GM19023 (cell line): ENCODE measurements around the gene LRRFIP1.
"Not testable (repeated sequence)": the region's sequence is repeated elsewhere in the genome, so short reads cannot be mapped to it uniquely, and the experiment has no call there.

ENCODE experiments used
- ATAC-seq: cut with Tn5 transposase; IDR thresholded peaks from one replicate; pipeline ENCODE4 v1.9.1; 2021; ENCODE audit warnings: mild to moderate bottlenecking, moderate library complexity; ENCODE audit not compliant: unreplicated experiment

LRRFIP1 gene

GRCh38 chr2:237765122-237765521 is 137.7 kb downstream of the LRRFIP1 start:
- not testable (repeated sequence) for ATAC-seq

DNA sequence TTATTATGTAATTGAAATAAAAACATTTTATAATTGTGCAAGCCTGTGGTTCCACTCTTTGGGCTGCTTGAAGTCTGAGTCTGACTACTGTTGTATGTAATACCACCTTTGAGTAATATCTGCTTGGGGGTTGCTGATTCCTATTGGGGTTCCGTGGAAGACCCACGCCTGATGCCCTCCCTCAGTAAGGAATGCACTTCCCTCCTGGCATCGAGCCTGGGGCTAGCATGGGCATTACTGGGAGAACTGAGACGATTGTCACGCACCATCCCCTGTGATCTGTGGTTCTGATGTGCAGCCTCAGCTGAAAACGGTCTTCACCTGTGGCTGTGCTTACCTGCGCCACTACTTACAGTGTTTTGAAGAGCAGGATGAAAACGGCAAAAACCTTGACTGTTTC is 138.5 kb downstream of the LRRFIP1 start:
- ATAC-seq, result no peak

GRCh38 chr2:237766340-237766739 is 139.0 kb downstream of the LRRFIP1 start:
- no peak for ATAC-seq

- no peak for ATAC-seq
These were observed 145.1 kb downstream of the LRRFIP1 start for GRCh38 chr2:237772513-237772912.

DNA sequence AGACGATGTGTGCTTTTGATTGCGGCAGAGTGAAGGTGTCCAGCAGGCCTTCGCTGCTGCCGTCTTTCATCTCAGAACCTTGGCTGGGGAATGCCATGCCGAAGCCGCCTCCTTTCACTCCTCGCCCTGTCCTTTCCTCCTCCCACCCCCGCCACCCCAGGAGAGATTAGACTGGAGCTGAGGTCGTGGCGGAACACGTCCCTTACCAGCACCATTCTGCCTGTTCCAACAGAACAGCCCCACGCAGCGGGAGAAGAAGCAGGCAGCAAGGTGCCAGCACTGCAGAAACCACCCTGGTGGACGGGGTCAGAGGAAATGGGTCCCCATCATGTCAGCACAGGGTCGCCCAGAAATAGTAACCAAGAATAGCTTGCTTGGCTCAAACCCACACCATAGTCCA is 146.4 kb downstream of the LRRFIP1 start:
- ATAC-seq, result no peak

- ATAC-seq, result no peak
These were observed 147.6 kb downstream of the LRRFIP1 start for GRCh38 chr2:237774811-237775553.

DNA sequence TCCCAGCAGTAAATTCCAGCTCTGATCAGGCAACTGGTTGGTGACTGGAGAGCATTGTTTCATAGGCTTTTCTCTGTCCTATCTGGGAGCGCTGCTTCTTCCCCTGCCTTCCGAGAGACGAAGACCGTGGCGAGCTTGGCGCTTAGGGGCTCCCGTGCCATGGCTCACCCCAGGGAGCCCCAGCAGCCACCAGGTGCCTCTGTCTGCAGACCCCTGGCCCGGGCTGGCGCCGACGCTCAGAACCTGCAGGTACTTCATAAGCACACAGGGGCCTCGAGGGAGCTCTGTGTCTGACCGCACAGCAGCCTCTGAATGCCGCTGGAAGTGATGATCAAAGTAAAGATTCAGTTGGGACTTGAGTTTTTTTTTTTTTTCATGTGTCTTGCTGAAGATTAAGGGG is 152.1 kb downstream of the LRRFIP1 start:
- no peak for ATAC-seq

DNA sequence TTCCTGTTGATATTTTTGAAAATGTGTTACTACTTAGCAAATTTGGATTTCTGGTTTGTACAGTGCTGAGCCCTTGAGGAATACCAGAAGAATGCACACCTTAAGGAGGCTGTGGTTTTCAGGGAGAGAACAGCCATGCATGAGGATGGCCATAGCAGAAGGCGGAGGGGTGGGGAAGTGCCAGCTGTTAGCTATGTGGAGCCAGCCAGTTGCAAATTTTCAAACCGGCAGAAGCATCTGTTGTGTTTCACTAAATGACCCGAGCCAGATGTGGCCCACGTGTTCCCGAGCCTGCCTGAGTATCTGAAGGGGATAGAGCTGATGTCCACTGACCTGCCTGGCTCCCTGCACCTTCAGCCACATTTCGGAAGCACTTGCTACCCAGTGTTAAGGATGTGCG is 154.8 kb downstream of the LRRFIP1 start:
- ATAC-seq, result no peak

DNA sequence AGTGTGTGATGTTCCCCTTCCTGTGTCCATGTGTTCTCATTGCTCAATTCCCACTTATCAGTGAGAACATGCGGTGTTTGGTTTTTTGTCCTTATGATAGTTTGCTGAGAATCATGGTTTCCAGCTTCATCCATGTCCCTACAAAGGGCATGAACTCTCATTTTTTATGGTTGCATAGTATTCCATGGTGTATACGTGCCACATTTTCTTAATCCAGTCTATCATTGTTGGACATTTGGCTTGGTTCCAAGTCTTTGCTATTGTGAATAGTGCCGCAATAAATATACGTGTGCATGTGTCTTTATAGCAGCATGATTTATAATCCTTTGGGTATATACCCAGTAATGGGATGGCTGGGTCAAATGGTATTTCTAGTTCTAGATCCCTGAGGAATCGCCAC is 156.3 kb downstream of the LRRFIP1 start:
- ATAC-seq, result not testable (repeated sequence)

DNA sequence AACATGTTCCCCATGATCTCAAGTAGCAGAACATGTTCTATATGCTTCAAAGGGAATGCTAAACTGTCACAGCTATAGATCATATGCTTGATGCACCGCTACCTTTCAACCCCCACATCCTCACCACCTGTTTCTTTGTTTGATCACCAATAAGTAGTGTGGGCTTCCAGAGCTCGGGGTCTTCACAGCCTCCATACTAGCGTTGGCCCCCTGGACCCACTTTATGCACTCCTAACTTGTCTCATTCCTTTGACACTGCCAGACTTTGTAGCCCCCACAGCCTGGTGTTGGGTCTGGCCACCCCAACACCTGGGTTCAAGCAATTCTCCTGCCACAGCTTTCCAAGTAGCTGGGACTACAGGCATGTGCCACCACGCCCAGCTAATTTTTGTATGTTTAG is 159.5 kb downstream of the LRRFIP1 start:
- no peak for ATAC-seq

DNA sequence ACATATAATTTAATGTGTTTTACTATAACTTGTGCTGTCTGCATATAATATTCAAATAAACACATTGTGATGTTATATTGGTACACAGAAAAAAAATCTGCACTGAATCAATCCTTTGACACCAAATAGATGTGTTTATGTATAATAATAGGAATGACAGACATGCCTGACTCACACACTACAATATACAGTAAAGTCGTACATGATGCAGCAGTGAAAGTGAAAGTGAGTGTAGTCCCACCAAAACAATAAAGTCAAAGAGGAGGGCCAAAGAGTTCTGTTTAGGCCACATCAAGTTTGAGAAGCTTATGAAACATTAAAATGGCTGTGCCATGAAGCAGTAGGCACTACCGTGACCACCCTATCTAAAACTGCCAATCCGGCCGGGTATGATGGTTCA is 163.0 kb downstream of the LRRFIP1 start:
- ATAC-seq, result no peak

DNA sequence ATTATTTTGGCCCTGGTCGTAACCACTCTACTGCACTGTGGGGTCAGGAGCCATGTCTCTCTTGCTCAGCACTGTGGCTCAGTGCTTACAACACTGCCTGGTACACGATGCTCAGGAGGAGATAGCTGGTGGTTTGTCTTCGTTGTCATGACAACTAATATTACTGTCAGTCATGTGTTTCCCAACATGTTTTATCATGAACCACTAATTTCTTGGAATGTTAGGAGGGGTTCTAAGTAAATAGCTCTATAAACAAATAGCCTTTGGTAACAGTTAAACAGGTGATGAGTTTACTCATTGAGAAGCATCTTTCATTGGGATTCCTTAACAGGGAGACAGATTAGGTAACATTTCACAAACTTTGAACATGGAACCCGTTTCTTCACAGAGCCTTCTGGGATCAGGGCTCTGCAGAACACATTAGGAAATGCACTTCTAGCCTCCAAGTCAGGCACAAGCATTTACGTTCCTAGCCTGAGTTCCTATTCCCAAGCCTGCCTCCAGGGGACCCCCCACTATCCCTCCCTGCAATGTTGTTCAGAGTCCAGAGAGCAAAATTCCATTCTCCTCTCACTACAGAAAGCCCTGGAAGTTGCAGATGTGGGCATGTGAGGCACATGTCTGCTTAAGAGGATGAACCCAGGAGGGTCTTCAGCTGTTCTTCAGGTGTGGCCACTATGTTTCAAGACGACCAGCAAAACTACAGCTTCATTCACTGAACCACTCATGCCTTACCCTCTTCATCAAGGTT is 164.8 kb downstream of the LRRFIP1 start:
- no peak for ATAC-seq

DNA sequence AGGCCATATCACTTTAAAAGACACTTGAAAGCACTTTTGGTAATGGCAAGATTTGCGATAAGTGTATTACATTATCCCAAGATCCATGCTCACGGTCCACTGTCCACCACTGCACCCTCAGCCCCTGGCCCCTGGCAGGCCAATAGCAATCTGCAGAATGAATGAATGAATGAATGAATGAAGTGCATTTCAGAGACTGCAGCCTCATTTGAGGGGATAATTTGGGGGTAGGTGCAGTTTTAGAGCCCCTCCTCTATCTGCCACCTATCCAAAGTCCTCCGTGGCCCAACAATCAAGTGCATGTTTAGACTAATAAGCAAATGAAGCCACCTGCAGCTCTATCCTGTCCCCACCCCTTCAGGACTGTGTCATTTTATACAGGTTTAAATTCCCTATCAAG is 169.9 kb downstream of the LRRFIP1 start:
- ATAC-seq, result no peak

- no peak for ATAC-seq
These were observed 171.1 kb downstream of the LRRFIP1 start, which contains the start of gene RBM44 for GRCh38 chr2:237798236-237799059. TSS of gene RBM44 (plus strand) at chr2:237798779. CDS start at chr2:237813610, 14,831 bp downstream.

DNA sequence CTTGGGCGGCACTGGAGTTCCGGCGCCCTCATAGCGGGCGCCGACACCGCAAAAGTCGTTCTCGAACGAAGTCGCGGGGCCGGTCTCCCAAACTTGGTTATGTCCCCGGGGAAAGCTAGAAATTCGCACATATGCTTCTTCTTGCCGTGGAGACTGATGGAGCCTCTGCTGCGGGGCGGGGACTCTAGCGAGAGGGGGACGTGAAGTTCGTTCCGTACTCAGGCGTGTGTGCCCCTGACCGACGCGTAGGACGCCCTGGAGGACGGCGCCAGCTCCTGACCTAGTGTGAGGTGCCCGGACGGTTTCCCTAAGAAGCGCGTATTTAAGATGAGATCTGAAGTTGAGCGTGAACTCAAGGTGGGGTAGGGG is 171.7 kb downstream of the LRRFIP1 start:
- no peak for ATAC-seq

DNA sequence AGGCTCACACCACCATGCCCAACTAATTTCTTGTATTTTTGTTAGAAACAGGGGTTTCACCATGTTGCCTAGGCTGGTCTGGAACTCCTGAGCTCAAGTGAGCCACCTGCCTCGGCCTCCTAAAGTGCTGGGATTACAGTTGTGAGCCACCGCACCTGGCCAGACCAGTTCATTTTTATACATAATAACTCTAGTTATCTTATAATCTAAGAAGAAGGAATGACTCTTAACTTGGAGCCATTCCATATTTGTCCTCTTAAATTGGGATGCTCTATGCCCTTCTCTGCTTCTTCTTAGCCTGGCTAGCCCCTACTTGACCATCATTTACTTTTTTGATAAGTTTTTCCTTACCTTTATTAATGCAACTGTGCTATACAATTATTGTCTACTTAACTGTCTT is 174.1 kb downstream of the LRRFIP1 start:
- no peak for ATAC-seq

- ATAC-seq, result no peak
These were observed 178.9 kb downstream of the LRRFIP1 start for GRCh38 chr2:237806334-237806733.

DNA sequence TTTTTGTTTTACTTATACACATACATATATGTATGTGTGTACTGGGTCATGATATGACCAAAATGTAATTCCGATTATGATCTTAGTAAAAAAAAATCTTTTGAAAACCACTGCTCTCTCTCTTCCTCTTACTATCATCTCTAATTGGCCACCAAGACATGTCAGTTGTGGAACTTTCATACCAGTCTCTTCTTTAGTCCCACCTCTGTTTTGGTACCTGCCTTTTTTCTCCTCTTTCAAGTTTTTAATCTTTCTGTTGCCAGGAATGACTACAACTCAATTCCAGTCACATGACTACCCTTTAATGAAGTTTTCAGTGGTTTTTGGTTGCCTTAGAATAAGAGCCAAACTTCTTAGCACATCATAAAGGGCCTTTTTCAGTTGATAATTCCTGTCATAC is 188.2 kb downstream of the LRRFIP1 start:
- no peak for ATAC-seq

DNA sequence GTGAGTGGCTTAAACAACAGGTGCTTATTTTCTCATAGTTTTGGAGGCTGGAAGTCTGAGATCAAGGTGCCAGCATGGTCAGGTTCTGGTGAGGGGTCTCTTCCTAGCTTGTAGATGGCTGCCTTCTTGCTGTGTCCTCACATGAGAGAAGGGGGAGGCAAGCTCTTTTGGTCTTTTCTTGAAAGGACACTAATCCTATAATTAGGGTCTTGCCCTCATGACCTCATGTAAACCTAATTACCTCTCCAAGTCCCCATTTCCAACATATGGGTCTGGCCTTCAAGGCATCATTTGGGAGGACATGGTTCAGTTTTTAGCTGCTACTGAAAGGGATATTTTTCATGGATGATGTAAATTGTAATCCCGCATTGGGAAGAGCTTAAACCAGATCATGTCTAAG is 189.1 kb downstream of the LRRFIP1 start:
- no peak for ATAC-seq

GRCh38 chr2:237818066-237818473 is 190.7 kb downstream of the LRRFIP1 start:
- no peak for ATAC-seq

GRCh38 chr2:237819231-237819630 is 191.8 kb downstream of the LRRFIP1 start:
- no peak for ATAC-seq

- ATAC-seq, result no peak
These were observed 193.0 kb downstream of the LRRFIP1 start for GRCh38 chr2:237820421-237820820.
